LNCaP clone FGC (cell line): ENCODE data around the gene APOBR.
"Not testable (repeated sequence)": the region's sequence is repeated elsewhere in the genome, so short reads cannot be mapped to it uniquely, and the experiment has no call there.

ENCODE experiments used
- DNase-seq: peaks from one replicate; pipeline ENCODE4 v3.0.0-alpha.2; 2011; ENCODE audit warnings: low read depth
- H3K4me3 ChIP-seq: 2 replicates; pipeline ENCODE4 v1.5.1; 2011; ENCODE audit warnings: mild to moderate bottlenecking, low read depth, low read length, control low read depth
- TF ChIP-seq, protein P1 (sequence below): IDR thresholded peaks from 2 replicates; pipeline ENCODE4 v1.5.1; 2012; ENCODE audit warnings: mild to moderate bottlenecking; ENCODE audit not compliant: control insufficient read depth, insufficient read depth; ENCODE audit errors: extremely low read depth

Gene APOBR, protein sequence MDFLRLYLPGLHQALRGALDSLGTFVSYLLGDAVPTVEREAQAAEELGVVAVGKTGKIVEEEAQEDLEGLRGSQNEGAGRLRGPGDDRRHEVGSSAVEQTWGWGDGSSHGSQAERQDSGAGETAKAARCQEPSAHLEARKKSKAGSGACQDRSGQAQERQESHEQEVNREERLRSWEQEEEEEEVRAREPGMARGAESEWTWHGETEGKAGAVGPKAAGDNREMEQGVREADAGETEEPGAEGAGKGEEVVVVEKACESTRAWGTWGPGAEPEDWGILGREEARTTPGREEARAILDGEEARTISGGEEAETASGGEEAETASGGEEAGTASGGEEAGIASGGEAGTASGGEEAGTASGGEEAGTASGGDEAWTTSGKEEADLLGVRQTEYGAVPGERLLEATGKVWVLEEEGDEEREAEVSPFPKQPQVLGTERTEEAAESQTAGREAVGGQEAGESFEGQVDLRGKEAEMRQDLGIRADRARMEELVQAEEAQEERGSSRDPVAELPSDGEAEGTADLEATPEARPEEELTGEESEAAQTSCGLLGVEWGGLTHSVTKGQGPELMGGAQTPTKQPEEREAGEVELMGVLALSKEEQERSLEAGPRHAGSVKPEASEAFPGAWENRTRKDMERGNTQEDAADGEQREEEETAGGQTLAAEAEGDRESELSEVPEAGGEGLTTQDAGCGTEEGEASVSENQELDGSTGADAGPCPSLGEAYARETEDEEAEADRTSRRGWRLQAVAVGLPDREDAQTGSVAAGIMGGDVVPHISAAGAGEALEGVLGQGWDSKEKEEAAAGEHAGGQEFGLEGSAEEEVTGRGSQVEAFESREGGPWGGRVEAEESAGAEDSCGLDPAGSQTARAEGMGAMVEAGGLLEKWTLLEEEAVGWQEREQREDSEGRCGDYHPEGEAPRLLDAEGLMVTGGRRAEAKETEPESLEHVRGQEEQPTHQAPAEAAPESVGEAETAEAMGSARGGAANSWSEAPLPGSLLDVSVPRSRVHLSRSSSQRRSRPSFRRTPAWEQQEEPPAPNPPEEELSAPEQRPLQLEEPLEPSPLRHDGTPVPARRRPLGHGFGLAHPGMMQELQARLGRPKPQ

DNA sequence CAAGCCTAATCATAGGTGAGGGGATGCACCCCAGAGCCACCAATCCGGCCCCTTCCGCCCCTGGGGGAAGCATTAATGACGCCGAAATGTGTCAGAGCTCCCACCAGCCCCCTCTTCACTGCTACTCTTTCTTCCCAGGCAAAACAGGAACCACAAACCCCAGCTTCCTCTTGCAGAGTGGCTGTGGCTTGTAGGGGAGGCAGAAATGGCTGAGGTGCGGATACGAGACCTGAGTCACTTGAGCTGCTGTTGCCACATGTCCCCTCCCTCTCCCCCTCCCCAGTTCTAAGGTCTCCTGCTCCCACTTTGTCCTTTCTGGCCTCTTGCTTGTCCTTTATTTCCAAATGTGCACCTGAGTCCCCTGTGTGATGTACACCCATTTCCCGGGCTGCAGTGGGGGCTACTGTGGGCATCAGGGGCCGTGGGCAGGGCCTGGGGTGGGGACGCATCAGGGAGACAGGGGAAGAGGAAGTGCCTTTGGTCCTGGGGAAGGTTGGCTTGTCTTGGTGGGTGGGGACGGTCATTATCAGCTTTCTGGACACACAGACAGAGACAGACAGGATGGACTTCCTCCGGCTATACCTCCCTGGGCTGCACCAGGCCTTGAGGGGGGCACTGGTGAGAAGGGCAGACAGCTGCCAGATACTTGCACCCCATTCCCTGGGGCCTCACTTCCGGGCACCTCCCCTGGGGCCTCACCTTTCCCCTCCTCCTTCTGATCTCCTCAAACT, at the start of gene APOBR:
TSS of gene APOBR (plus strand) at position 523 of the 731 bp plus-strand sequence. CDS start at position 562, 39 bp downstream.
- DNase-seq = no peak
- H3K4me3 ChIP-seq = no peak within 1 kb of the TSS
- TF ChIP-seq, protein P1, sequence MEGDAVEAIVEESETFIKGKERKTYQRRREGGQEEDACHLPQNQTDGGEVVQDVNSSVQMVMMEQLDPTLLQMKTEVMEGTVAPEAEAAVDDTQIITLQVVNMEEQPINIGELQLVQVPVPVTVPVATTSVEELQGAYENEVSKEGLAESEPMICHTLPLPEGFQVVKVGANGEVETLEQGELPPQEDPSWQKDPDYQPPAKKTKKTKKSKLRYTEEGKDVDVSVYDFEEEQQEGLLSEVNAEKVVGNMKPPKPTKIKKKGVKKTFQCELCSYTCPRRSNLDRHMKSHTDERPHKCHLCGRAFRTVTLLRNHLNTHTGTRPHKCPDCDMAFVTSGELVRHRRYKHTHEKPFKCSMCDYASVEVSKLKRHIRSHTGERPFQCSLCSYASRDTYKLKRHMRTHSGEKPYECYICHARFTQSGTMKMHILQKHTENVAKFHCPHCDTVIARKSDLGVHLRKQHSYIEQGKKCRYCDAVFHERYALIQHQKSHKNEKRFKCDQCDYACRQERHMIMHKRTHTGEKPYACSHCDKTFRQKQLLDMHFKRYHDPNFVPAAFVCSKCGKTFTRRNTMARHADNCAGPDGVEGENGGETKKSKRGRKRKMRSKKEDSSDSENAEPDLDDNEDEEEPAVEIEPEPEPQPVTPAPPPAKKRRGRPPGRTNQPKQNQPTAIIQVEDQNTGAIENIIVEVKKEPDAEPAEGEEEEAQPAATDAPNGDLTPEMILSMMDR = no peak

DNA sequence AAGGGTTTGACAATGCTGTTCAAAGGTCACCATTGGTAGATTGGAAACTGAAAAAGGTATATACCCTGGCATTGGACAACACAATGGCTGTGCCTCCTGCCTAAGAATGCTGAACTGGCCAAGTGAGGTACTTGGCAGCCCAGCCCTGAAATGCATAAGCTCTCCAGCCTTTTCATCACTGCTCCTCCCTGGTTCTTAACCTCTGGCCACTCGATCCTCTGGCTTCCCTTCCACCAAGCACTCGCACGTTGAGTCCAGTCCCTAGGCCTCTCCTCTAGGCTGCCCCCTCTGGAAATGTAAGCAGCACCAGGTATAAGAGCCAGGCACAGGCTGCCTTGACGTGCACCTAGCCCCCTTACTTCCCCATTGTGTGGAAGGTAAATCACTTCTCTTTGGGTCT, 48.1 kb upstream of the APOBR start:
- not testable (repeated sequence) for DNase-seq, H3K4me3 ChIP-seq

DNA sequence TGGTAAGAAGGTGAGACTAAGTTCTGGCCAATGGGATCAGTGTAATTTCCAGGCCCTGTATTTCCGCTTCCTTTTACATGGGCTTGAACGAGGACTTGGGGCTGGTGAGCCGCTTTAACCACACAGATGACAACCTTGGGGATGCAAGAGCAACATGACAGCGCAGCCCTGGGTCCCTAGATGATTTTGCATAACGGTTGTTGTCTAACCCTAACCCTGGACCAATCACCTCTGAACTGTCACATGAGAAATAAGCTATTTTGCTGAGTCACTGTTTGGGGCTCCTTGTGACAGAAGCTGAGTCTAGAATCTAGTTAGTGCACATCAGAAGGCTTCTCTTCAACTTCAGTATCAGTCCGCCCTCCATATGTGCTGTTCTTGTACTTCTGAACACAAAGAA, 47.4 kb upstream of the APOBR start:
- H3K4me3 ChIP-seq, DNase-seq: not testable (repeated sequence)

DNA sequence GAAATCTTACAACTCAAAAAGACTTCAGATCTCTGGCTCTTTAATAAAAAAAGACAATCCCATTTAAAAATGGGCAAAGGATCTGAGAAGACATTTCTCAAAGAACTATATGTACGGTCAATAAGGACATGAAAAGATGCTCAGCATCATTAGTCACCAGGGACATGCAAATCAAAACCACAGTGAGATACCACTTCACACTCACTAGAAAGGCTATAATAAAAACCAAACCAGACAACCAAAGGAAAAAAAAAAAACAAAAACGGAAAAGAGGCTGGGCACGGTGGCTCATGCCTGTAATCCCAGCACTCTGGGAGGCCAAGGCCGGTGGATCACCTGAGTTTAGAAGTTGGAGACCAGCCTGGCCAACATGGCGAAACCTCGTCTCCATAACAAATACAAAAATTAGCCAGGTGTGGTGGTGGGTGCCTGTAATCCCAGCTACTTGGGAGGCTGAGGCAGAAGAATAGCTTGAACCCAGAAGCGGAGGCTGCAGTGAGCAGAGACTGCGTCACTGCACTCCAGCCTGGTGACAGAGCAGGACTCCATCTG, 20.7 kb upstream of the APOBR start:
- no peak for DNase-seq
- TF ChIP-seq, protein P1 = no peak
- H3K4me3 ChIP-seq = no peak overlapping the region

DNA sequence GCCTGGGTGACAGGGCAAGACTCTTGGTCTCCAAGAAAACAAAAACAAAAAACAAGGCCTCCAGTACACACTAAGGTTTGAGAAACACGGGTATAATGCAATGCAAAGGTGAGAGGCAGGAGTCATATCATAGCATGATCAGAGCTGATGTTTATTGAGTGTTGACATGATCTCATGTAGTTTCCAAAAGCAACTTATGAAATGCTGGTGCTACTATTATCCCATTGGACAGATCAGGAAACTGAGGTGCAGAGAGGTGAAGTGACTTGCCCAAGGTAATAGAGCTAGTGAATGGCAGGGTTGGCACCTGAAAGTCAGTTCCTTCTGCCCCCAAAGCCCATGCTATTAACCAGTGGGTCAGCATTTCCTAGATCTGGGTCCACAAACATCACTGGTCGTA, 19.2 kb upstream of the APOBR start:
- DNase-seq = no peak
- TF ChIP-seq, protein P1 = no peak
- H3K4me3 ChIP-seq = no peak overlapping the region

DNA sequence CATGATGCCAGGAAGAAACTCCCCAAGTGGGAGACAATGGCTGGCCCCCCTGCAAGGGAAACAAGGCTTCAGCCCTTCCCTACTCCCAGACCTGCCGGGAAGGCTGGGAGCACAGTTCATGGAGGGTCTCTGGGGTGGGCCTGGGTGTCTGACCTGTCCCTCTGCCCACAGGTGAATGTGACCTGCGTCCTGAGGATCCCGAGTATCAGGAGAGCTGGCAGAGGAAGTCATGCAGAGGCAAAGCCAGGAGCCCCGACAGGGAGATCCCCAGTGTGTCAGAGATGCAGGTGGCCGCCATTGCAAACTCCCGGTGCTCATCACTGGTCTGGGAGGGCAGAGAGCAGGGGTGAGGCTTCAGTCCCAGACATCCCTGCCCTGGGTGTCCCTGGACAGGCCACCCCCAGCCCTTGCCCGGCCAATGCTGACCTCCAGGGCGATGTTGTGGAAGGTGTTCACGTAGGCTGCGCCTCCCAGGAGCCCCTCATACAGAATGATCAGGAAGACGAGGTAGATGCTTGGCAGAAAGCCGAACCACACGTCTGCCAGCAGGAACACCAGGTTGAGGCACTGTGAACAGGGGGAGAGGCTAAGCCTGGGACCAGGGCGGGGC, 17.0 kb upstream of the APOBR start:
- TF ChIP-seq, protein P1 = no peak
- H3K4me3 ChIP-seq = no peak overlapping the region
- no peak for DNase-seq

DNA sequence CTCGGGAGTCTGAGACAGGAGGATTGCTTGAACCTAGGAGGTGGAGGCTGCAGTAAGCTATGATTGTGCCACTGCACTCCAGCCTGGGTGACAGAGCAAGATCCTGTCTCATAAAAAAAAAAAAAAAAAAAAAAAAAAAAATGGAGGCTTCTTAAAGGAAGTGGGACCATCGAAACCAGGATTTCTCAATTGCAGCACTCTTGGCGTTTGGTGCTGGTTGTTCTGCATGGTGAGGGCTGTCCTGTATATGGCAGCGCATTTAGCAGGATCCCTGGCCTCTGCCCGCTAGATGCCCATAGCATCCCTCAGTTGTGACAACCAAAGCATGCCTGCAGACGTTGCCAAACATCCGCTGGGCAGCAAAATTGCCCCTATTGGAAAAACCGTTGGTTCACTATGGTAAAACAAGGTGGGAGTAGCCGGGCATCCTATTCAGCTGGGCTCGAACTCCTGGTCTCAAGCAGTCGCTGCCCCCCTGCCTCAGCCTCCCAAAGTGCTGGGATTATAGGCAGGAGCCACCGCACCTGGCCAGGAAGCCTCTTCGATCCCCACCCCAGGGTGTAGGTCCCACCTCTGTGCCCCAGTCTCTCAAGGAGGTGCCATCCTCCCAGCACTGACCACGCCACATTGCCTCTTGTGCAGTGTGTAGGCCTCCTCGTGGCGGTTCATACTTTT, 15.8 kb upstream of the APOBR start:
- TF ChIP-seq, protein P1 = no peak
- DNase-seq = no peak
- H3K4me3 ChIP-seq = no peak overlapping the region
